ENCODE results near the gene KLHL36. TPM values are rescaled to one million over a fixed set of nuclear protein-coding genes. Genes with fewer than 3 reads are reported as not detected.
"Not testable (repeated sequence)": the region's sequence is repeated elsewhere in the genome, so short reads cannot be mapped to it uniquely, and the experiment has no call there.

Gene KLHL36
- total RNA-seq, 4 donors from 2014 or later, result 49.0 to 73.0 (median 65.8) TPM

GRCh38 chr16:84631886-84632285 is 16.4 kb upstream of the KLHL36 start:
- H3K4me3 ChIP-seq (ENCODE audit: low read depth, poor library complexity, severe bottlenecking), result no peak overlapping the region
- no peak for DNase-seq (ENCODE audit: low spot score in 2 of 2)
- TF ChIP-seq CTCF (IDR thresholded peaks at IDR 0.05) (no peak), POLR2A (IDR thresholded peaks at IDR 0.05) (no peak)
- intact Hi-C loops (cut with DNase I; ENCODE audit: low total_unique reads), result no loop called here
- WGBS, 2 donors, result 79 to 83% methylated on average over 6 of the region's 6 CpGs

DNA sequence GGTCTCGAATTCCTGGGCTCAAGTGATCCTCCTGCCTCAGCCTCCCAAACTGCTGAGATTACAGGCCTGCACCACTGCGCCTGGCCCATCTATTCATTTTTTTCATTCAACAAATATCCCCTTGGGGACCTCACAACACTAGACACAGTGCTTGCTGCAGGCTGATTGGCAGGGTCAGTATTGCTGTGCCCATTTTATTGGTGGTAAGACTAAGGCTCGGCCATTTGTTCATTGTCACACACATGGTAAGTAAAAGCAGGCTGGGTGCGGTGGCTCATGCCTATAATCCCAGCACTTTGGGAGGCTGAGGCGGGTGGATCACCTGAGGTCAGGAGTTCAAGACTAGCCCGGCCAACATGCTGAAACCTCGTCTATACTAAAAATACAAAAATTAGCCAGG is 15.4 kb upstream of the KLHL36 start:
- intact Hi-C loops (cut with DNase I; ENCODE audit: low total_unique reads); H3K4me3 ChIP-seq (ENCODE audit: low read depth, poor library complexity, severe bottlenecking); DNase-seq (ENCODE audit: low spot score in 2 of 2): not testable (repeated sequence)
- 81 to 87% methylated on average over 7 of the region's 7 CpGs for WGBS, 2 donors

DNA sequence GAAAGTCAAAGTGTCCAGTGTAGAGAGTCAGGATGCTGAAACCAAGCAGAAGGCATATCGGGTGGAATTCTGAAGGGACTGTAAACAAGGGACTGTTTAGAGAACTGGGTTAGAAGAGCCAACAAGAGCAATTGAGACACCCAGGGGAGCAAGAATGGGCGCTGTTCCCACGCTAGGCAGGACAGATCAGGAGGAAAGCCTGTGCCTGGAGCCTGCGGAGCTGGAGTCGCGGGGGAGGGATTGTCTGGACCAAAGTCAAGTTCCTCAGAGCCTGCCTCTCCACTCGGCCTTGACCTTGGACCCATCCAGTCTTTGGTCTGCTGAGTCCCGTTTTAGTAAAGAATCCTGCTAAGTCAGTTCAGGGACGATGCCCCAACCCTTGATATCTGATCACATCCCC is 14.7 kb upstream of the KLHL36 start:
- WGBS, 2 donors, result 63 to 76% methylated on average over 9 of the region's 9 CpGs
- no peak overlapping the region for H3K4me3 ChIP-seq (ENCODE audit: low read depth, poor library complexity, severe bottlenecking)
- intact Hi-C loops (cut with DNase I; ENCODE audit: low total_unique reads), result no loop called here
- DNase-seq (ENCODE audit: low spot score in 2 of 2), result peak; percentile 37 to 91
- TF ChIP-seq POLR2A (IDR thresholded peaks at IDR 0.05) (no peak), CTCF (IDR thresholded peaks at IDR 0.05) (no peak)

GRCh38 chr16:84635702-84636101 is 12.6 kb upstream of the KLHL36 start:
- H3K4me3 ChIP-seq (ENCODE audit: low read depth, poor library complexity, severe bottlenecking), result no peak overlapping the region
- no peak for TF ChIP-seq CTCF (IDR thresholded peaks at IDR 0.05)
- TF ChIP-seq POLR2A (IDR thresholded peaks at IDR 0.05), result no peak
- WGBS, 2 donors, result 25 to 45% methylated on average over 8 of the region's 8 CpGs
- intact Hi-C loops (cut with DNase I; ENCODE audit: low total_unique reads), result no loop called here
- DNase-seq (ENCODE audit: low spot score in 2 of 2), result no peak

- intact Hi-C loops (cut with DNase I; ENCODE audit: low total_unique reads), result no loop called here
- 84 to 85% methylated on average over 4 of the region's 4 CpGs for WGBS, 2 donors
- no peak overlapping the region for H3K4me3 ChIP-seq (ENCODE audit: low read depth, poor library complexity, severe bottlenecking)
- DNase-seq (ENCODE audit: low spot score in 2 of 2), result no peak
- no peak for TF ChIP-seq POLR2A (IDR thresholded peaks at IDR 0.05)
- TF ChIP-seq CTCF (IDR thresholded peaks at IDR 0.05), result no peak
These were observed 10.6 kb upstream of the KLHL36 start for GRCh38 chr16:84637709-84638108.

DNA sequence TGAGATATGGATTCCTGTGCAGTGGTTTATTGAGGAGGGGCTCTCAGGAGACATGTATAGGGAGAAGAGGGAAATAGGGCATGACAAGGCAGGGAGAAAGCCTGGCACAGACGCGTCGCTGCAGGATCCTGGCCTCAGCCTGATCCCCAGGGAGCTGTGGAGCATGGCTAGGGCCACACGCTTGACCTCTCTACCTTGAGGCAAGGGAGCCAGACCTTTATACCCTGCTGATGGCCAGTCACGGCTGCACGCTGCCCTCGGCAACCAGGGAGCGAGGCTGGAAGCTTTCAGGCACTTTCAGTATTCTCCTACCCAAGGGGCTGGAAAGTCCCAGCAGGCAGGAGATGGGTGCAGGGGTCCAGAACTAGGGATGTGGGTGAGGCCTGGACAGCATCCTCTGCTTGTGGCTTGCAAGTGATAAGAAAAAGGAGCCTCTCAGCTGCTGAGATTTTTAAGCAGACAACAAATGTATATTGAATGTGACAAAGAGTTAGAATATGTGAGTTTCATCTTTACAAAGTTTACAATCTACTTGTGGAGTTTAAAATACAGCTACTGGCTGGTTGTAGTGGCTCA is 10.0 kb upstream of the KLHL36 start:
- H3K4me3 ChIP-seq (ENCODE audit: low read depth, poor library complexity, severe bottlenecking), result no peak overlapping the region
- WGBS, 2 donors, result 89 to 92% methylated on average over 8 of the region's 8 CpGs
- TF ChIP-seq POLR2A (IDR thresholded peaks at IDR 0.05) (no peak), CTCF (IDR thresholded peaks at IDR 0.05) (no peak)
- intact Hi-C loops (cut with DNase I; ENCODE audit: low total_unique reads), result no loop called here
- DNase-seq (ENCODE audit: low spot score in 2 of 2), result no peak

All from lower leg skin (tissue), 4 donors.